GM18526 (cell line): ENCODE results near the gene MAN2B2.

Experiments used
- POLR2A ChIP-seq: IDR thresholded peaks from 3 replicates; pipeline ENCODE4 v1.6.1; 2011; ENCODE audit not compliant: insufficient read length; ENCODE audit errors: extremely low read depth

The MAN2B2 gene

GRCh38 chr4:6609415-6610079, 34.6 kb downstream of the MAN2B2 start:
- no peak for TF ChIP-seq POLR2A

GRCh38 chr4:6610856-6611430, 36.0 kb downstream of the MAN2B2 start:
- TF ChIP-seq POLR2A, result no peak

GRCh38 chr4:6612961-6613675, 38.1 kb downstream of the MAN2B2 start:
- TF ChIP-seq POLR2A, result no peak

- no peak for TF ChIP-seq POLR2A
Measured at GRCh38 chr4:6613676-6614651, 39.0 kb downstream of the MAN2B2 start.

GRCh38 chr4:6614701-6615230, 39.8 kb downstream of the MAN2B2 start:
- TF ChIP-seq POLR2A, result no peak

GRCh38 chr4:6616087-6616995, 41.4 kb downstream of the MAN2B2 start:
- TF ChIP-seq POLR2A, result no peak

- TF ChIP-seq POLR2A, result no peak
Measured at GRCh38 chr4:6617246-6617645, 42.3 kb downstream of the MAN2B2 start.

- TF ChIP-seq POLR2A, result no peak
Measured at GRCh38 chr4:6618386-6619115, 43.6 kb downstream of the MAN2B2 start.

GRCh38 chr4:6619116-6619465, 44.1 kb downstream of the MAN2B2 start:
- TF ChIP-seq POLR2A, result no peak

GRCh38 chr4:6619466-6620255, 44.7 kb downstream of the MAN2B2 start:
- TF ChIP-seq POLR2A, result no peak

- no peak for TF ChIP-seq POLR2A
Measured at GRCh38 chr4:6620296-6620695, 45.3 kb downstream of the MAN2B2 start.

GRCh38 chr4:6620891-6621555, 46.0 kb downstream of the MAN2B2 start:
- no peak for TF ChIP-seq POLR2A

- no peak for TF ChIP-seq POLR2A
Measured at GRCh38 chr4:6621556-6621927, 46.6 kb downstream of the MAN2B2 start.

GRCh38 chr4:6622744-6623143, 47.8 kb downstream of the MAN2B2 start:
- no peak for TF ChIP-seq POLR2A
